Neural progenitor cell (in vitro differentiated cells): ENCODE data around the gene DYNLRB1.

Experiments used
- CTCF ChIP-seq: fragments of 200-600 bp; sonication (generic); IDR thresholded peaks from 2 replicates; pipeline ENCODE4 v1.5.1; 2017; ENCODE audit warnings: antibody characterized with exemption, mild to moderate bottlenecking
- EZH2 ChIP-seq: fragments of 200-600 bp; sonication (generic); IDR thresholded peaks from 2 replicates; pipeline ENCODE4 v1.6.1; 2017; ENCODE audit warnings: antibody characterized with exemption, mild to moderate bottlenecking, moderate library complexity

GRCh38 chr20:34530342-34530741 is 14.1 kb downstream of the DYNLRB1 start:
- TF ChIP-seq CTCF (no peak), EZH2 (no peak)
